Measurements from ENCODE around the gene MERTK.
A peak's percentile ranks its signal among the peaks of the same experiment; 100 is the strongest.
"Not testable (repeated sequence)": the region's sequence is repeated elsewhere in the genome, so short reads cannot be mapped to it uniquely, and the experiment has no call there.

The MERTK gene

DNA sequence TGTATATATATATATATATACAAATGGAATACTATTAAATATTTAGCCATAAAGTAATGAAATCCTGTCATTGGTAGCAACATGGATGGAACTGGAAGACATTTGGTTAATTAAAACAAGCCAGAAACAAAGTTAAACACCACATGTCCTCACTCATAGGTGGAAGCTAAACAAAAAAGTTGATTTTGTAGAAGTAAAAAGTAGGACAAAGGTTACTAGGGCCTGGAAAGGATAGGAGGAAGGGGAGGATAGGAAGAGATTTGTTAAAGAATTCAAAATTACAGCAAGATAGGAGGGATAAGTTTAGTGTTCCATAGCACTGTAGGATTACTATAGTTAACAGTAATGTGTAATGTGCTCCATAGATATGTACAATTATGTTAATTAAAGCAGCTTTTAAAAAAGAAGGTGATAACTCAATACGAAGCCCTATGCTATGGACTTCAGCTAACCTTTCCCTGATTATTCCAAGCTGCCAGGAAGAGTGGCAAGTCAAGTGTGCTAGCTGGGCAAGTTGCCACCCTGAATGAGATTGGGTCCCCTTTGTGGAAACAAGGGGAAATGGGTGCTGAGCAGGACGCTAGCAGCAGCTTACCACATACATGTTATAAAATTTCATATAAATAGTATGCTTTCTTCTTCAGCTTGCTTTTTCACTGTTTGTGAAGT lies 12.3 kb downstream of the MERTK start:
- DNase-seq: no peak

DNA sequence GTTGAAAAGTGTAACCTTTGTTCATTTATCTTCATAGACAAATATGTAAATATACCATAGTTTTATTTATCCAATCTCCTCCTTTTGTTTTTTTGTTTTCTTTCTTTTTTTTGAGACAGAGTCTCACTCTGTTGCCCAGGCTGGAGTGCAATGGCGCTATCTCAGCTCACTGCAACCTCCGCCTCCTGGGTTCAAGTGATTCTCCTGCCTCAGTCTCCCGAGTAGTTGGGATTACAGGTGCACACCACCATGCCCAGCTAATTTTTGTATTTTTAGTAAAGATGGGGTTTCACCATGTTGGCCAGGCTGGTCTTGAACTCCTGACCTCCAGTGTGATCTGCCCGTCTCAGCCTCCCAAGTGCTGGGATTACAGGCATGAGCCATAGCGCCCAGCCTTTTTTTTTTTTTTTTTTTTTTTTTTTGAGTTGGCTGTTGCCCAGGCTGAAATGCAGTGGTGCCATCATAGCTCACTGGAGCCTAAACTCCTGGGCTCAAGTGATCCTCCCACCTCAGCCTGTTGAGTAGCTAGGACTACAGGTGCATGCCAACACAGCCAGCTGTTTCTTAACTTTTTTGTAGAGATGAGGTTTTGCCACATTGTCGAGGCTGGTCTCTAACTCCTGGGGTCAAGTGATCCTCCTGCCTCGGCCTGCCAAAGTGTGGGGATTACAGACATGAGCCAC lies 13.0 kb downstream of the MERTK start:
- not testable (repeated sequence) for DNase-seq

DNA sequence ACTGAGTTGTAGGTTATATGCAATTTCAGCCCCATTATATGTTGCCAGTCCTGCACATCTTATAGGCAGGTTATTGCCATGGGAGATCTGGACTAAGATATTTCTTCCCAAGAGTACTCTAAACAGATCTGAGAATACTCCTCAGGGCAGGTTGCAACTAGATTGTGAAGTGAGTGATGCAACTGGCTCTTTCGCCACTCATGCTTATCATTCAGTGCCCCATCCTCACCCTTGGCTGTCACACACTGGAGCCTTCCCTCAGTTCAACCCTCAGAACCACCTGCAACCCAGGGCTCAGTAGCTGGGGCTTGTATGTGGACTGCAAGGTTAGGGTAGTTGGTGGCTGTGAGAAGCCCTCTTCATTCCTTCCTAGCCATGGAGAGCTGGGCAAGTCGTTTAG lies 14.1 kb downstream of the MERTK start:
- DNase-seq: no peak

DNA sequence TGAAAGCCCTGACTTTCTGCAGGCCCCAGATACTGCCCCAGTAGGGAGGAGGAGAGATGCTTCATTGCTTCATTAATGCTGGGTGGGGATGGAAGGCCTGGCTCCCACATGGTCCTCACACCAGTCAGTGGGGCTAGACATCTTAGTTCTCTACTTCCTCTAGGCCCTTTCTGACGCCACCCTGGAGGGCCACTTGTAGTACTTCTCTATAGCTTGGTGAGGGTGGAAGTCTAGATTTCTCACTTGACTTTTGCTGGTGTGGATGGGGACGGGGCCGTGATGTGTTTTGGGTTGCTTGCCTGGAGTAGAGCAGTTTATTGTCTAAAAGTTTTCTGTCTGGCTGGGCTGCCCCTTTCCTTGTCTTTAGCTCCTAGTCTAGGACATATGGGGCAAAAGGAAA lies 18.7 kb downstream of the MERTK start:
- DNase-seq: no peak

DNA sequence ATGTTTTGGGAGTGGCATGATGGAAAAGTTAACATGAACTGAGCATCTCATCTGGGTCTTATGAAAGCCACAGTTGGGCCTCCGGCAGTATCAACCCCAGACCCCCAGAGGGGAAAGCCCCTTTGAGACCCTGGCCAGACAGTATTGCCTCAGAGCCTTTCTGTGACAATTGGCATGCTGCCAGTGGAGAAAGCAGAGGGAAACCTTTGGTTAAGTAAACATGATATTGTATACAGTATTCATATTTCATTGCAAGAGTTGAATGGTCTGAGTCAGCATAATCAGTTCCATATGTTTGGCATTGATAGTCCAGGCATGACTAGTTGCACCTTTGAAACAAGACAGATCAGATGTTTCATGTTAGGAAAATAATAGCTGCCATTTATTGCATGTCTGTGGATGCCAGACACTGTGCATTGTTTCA lies 20.0 kb downstream of the MERTK start:
- DNase-seq: no peak

DNA sequence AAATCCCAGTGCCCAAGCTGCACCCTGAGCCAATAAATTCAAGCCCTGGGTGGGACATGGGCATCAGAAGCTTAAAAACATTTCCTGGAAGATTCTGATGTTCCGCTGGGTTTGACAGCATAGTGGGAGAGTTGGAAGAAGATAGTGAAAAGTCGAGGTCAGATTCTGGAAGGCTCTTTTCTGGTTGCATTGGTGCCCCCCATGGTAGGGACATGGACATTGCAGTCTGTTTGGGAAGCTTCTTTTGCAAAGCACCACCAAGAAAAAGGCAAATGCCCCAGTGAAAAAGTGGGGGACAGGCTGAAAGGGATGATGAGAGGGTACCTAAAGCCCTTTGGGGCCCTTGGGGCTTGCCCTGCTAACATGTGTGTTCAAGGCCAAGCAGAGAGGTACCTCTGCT lies 21.0 kb downstream of the MERTK start:
- DNase-seq: no peak

DNA sequence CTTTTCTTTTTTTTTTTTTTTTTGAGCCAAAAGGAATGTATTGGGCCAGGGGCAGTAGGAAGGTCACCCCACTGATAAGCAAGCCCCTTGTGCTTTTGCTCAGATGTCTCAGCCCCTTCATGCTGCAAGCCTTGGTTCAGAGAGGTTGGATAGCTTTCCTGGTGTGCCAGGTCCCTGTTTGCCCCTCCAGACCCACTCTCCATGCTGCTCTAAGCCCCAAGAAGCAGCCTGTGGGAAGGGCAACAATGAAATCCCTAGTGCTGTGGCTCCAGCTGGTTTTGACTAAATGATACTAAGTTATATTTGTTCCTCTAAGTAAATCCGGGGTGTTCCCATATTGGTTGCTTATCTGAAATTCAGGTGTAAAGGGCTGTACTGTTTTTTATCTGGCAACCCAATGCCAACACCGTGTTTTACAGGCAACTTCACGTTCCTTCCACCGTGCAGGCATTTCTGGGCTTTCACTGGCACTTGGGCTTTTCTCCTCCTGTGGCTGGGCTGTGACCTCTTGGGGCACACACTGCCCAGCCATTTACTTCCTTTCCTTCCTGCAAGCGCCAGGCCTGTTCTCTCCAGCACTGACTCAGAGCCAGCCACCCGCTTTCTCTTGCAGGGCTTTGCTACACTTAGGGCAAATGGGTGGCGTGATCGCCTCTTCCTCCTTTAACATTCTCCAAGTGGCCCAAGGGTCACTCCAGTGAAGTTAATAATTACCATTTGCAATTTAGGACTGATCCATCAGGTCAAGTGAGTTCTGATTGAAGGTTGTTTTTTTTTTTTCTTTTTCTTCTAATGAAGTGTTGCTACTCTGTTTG lies 21.6 kb downstream of the MERTK start:
- DNase-seq: peak; percentile 14

DNA sequence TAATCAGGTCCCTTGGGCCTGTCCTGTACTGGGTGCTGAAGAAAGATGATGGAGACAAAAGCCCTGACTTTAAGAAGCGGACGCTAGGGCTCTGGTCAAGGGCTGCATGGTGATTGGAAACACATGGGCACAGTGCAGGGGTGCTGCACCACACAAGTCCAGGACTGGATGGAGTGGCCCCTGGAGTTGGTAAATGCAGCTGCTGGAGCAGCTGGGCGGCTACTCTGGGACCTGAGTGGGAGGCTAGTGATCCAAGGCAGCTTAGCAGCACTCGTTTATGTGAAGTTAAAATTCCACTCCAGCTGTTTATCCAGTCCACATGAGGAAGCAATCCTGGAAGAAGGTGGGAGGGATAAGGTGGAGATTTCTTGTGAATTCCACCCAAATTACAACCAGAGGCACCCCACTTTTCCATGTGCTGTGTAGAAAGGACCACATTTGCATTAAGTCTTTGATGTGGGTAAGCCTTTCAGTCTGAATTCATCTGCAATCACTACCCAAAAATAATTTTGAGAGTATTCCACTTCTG lies 24.9 kb downstream of the MERTK start:
- DNase-seq: no peak

DNA sequence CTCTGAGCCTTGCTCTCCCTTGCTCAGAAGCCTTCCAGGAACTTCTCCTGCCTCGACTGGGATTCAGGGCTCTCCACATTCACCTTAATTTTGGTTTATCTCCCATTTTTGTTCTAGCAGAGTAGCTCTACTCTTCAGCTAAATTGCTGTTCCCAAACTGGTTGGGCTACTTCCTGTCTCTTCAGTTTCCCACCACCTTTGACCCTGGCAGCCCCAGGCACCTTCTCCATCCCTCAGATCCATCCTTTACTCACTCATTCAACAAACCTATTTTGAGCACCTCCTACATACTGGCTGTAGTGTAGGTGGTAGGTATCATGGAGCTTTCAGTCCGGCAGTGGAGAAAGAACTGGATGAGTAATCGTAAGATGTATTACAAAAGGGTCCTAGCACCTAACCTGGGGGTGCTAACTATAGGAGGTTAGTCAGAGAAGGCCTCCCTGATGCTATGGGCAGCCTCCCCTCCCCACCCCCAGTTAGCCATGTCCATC lies 26.3 kb downstream of the MERTK start:
- DNase-seq: no peak

DNA sequence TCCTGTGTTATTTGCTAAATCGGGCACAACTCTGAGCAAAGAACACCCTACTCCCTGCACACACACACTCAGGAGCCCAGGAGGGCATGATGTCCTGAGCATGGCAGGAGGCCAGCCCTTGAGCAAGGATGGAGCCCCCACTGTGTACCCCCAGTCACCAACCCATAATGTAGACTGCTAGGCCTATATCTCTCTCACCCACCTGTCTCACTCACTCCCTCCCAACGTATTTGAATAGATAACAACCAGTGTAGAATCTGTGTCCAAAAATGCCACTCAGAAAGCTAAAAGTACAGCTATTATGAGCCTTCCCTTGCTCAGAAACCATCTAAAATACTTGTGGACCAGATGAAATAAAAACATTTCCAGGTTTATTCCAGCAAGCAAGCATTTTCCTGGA lies 29.3 kb downstream of the MERTK start:
- no peak for DNase-seq

DNA sequence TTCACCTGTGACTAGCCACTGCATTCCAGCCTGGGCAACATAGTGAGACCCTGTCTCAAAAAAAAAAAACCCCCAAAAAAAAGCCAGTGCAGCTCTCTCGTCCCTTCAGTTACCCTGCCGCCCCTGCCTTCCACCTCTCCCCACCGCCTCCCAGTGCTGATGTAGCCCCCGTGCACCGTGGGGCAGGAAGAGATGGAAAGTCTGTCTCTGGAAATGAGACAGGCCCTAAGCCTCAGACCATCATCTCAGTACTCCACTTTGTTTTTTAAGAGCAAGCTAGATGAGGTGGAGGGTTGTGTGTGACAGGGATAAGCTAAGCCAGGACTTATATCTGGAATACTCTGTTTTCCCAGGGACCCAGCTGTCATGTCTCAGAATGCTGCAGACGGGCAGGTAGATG lies 32.0 kb downstream of the MERTK start:
- DNase-seq: no peak

DNA sequence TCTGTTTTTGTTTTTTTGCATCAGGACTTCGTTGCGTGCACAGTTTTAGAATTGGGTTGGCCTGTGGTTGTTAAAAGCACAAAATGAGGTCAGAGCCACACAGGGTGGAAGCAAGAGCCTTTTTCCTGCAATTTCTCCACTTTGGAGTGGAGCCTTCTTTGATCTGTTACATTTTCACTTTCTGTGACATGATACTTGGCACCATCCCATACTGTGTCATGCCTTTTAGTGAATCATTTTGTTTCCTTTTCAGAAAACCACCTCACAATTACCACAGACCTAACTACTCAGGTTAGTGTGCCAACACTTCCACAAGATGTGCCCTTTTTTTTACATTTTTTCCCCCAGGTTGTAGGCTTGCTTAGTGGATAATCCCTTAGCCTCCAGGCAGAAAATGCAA lies 32.5 kb downstream of the MERTK start:
- no peak for DNase-seq

DNA sequence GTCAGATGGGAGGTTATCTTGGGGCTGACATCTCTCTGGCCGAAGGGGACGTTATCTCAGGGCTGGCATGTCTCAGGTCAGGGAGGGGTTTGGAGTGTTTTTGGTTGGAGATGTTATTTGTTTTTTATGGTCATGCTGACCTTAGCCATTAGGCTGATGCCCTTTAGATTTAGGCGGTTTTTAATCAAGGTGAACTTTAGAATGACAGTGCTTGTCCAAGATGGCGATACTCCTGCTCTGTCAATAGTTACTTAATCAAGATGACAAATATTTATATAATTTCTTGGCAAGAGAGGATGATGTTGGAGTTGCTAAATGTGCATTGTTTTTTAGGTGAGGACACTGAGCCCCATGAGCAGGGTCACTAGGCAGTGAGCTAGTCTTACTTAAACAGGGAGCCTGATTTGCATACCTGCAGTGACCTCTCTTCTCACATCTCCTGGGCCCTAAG lies 34.5 kb downstream of the MERTK start:
- DNase-seq: no peak

DNA sequence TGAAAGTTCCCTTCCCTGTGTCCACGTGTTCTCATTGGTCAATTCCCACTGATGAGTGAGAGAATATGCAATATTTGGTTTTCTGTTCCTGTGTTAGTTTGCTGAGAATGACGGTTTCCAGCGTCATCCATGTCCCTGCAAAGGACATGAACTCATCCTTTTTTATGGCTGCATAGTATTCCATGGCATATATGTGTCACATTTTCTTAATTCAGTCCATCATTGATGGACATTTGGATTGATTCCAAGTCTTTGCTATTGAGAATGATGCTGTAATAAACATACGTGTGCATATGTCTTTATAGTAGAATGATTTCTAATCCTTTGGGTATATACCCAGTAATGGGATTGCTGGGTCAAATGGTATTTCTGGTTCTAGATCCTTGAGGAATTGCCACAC lies 35.5 kb downstream of the MERTK start:
- not testable (repeated sequence) for DNase-seq

DNA sequence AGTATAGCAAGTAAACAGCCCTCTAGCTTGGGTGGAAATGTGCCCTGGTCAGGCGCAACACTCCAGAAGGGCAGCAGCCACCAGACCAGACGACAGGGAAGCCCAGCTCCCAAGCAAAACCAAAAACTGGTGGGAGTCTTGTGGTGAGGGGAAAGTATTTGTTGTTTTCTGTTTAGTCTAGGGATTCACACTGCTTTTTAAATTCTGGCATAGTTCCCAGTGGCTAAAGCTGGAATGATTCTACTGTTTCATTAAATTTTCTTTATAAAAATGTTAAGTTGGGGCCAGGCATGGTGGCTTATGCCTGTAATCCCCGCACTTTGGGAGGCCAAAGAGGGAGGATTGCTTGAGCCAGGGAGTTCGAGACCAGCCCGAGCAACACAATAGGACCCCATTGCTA lies 38.5 kb downstream of the MERTK start:
- DNase-seq: no peak

DNA sequence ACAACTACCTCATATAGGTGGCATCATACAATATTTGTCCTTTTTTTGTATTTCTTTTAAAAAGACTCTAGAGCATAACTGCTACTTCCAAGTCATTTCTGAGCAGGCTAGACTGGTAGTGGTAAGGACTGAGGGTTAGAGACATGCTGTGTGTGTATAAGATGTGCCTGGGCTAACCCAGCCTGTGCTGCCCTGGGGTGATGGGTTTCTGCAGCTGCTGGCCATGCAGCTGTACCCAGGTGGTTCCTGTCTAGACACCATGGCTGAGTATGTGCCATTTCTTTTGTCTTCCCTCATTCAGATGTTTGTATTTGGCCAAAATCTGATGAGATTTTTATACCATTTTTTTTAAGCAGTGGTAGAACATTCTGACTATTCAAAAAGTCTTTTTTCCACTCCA lies 40.0 kb downstream of the MERTK start:
- DNase-seq: no peak

DNA sequence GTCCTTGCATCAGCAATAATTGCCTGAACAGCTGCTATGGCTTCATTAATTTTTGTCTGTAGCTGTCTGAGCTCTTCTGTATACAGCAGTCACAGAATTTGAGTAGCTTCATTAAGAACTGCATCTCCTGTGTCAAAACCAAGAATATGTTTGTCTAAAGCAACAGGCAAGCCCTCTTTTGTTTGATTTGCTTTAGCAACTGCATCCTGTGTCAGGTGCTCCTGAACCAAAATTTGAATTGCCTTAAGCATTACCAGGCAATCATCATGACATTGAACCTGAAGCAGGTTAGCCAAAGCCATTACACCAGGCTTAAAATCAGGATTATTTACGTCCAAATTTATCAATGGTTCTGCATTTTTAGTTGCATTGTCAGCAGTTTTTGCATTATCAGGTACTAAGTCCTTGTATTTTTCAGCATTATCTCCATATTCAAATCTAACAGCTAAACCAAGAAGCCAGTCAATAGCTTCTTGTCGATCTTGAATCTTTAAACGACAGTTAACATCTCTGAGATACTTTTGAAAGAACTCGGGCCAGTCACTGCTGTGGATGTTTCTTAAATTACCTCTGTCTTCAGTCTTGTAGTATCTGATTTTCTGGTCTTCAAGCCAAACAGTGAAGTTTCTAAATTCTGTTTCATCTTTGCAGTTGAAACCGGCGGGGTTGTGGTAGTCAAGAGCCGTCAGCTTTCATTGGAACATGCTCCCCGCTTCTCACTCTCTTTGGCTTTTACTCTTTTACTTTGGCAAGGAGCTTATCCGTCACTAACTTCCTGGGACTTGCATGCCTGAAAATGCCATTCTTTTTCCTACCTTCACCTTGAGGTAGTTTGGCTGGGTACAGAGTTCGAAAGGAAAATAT lies 42.2 kb downstream of the MERTK start:
- DNase-seq: no peak

DNA sequence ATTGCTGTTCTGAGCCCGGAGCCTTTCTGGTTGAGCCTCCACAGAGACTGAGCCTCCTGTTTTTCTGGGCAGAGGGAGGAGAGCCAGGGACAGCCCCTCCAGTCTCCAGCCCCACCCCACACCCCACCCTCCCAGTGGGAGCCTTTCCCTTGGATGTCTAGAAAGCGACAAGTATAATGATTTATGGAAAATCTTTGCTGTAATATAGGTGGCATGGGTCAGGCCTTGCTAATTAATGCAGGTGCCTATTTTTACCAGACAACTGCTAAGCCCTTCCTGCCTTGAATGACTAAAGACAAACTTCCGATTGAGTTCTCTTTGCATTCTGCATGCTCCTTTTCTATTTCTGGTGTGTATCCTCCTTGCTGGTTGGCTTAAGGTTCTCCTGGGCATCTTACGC lies 43.1 kb downstream of the MERTK start:
- no peak for DNase-seq

DNA sequence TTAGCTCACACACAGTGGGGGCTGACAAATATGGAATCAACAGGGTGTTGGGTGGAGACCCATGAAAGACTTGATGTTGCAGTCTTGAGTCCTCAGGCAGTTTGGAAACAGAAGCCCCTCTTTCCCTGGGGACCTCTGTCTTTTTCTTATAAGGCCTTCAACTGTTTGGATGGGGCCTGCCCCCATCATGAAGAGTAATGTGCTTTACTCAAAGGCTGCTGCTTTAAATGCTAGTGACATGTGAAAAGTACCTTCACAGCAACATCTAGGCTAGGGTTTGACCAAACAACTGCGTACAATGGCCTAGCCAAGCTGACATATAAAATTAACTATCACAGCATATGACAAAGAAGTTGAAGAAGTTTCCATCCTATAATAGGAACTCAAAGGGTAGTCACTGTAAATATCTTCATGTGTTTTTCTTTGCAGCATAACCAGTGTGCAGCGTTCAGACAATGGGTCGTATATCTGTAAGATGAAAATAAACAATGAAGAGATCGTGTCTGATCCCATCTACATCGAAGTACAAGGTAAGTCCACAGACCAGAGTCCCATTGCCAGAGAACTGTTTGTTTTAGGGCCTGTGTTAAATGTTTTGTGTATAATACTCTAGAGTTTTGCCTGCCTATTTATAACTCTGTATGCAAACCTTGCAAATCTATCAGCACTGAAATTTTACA lies 46.3 kb downstream of the MERTK start:
- no peak for DNase-seq

DNA sequence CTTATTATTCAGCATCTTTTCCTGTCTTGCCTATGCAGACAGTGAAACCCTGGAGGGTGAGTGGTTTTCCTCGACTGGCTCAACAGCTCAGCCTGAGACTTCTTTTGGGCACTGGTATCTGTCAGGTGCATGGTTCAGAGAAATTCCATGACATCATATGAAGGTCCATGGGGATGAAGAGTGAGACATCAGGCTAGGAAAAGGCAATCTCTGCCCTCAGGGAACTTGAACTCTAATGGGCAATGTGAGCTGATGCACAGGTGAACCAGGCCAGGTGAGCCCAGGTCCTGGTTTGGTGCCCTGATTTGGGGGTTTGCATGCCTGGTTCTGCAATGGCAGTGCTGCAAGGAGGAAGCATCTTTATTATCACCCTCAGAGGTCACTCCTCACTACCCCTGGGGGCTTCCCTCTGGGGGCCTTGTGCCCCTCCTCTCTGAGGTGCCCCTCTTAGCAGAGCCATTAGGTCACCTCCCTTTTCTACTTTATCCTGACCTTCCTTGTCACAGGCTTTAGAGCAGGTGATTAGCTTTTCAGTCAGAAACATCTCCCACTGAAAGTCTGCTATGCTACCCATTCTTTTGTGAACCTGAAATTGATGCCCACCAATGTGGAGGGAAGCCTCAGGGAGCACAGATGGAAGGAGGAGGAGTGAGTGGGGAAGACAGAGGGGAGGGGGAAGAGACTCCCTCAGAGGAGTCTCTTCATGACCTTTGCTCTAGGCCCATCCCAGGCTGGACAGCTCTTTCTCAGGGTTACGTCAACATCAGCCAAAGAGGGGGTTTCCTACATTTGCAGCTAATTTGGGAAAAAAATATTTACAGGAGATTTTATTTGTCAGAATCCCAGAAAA lies 47.3 kb downstream of the MERTK start:
- no peak for DNase-seq

Data from CD4-positive, alpha-beta T cell treated with Interferon gamma for 1 hour (primary cell).